Trophoblast cell (in vitro differentiated cells and primary cell): ENCODE results near the gene TMEM232. TPM values are rescaled to one million over a fixed set of nuclear protein-coding genes. Genes with fewer than 3 reads are reported as not detected.

ENCODE experiments used
- DNase-seq, 2 donors: peaks; one replicate each; pipeline ENCODE4 v3.0.0-alpha.2; 2016
- H2AFZ ChIP-seq: 2 replicates; pipeline ENCODE4 v1.6.1; 2013; ENCODE audit warnings: low read length, moderate library complexity, mild to moderate bottlenecking; ENCODE audit not compliant: insufficient read depth, poor library complexity
- H2AK5ac ChIP-seq: 2 replicates; pipeline ENCODE4 v1.6.1; 2013; ENCODE audit warnings: mild to moderate bottlenecking, low read length
- H2BK120ac ChIP-seq: 2 replicates; pipeline ENCODE4 v1.6.1; 2013; ENCODE audit warnings: low read length, mild to moderate bottlenecking, moderate library complexity; ENCODE audit not compliant: insufficient read depth, poor library complexity
- H2BK12ac ChIP-seq: 2 replicates; pipeline ENCODE4 v1.6.1; 2013; ENCODE audit warnings: mild to moderate bottlenecking, low read length, moderate library complexity
- H2BK5ac ChIP-seq: 2 replicates; pipeline ENCODE4 v1.6.1; 2013; ENCODE audit warnings: low read length, low read depth, moderate library complexity, mild to moderate bottlenecking; ENCODE audit not compliant: poor library complexity
- H3K14ac ChIP-seq: 2 replicates; pipeline ENCODE4 v1.6.1; 2013; ENCODE audit warnings: mild to moderate bottlenecking, low read length
- H3K18ac ChIP-seq: 2 replicates; pipeline ENCODE4 v1.6.1; 2013; ENCODE audit warnings: mild to moderate bottlenecking, low read length
- H3K23ac ChIP-seq: 2 replicates; pipeline ENCODE4 v1.6.1; 2013; ENCODE audit warnings: low read length
- H3K27ac ChIP-seq: 2 replicates; pipeline ENCODE4 v1.5.1; 2013; ENCODE audit warnings: low read depth, mild to moderate bottlenecking, inconsistent platforms, low read length, moderate library complexity
- H3K27me3 ChIP-seq: 2 replicates; pipeline ENCODE4 v1.6.1; 2013; ENCODE audit warnings: inconsistent platforms, mild to moderate bottlenecking, low read length, moderate library complexity; ENCODE audit not compliant: insufficient read depth
- H3K36me3 ChIP-seq, 2 experiments: 1 replicate in 1 of 2; 2 replicates in 1 of 2; pipeline ENCODE4 v1.6.1; 2013; ENCODE audit warnings: low read length in 2 of 2, mild to moderate bottlenecking in 2 of 2, moderate library complexity in 1 of 2; ENCODE audit not compliant: insufficient read depth in 2 of 2, control insufficient read depth in 1 of 2
- H3K4ac ChIP-seq: 2 replicates; pipeline ENCODE4 v1.6.1; 2013; ENCODE audit warnings: low read depth, mild to moderate bottlenecking, low read length, moderate library complexity
- H3K4me1 ChIP-seq, 2 experiments: 1 replicate in 1 of 2; 2 replicates in 1 of 2; pipeline ENCODE4 v1.6.1; 2013; ENCODE audit warnings: low read length in 2 of 2, mild to moderate bottlenecking in 2 of 2, moderate library complexity in 1 of 2; ENCODE audit not compliant: insufficient read depth in 2 of 2, control insufficient read depth in 1 of 2
- H3K4me2 ChIP-seq: 2 replicates; pipeline ENCODE4 v1.6.1; 2013; ENCODE audit warnings: inconsistent platforms, mild to moderate bottlenecking, low read length, moderate library complexity
- H3K4me3 ChIP-seq: 2 replicates; pipeline ENCODE4 v1.5.1; 2013; ENCODE audit warnings: mild to moderate bottlenecking, low read depth, low read length, inconsistent platforms
- H3K79me1 ChIP-seq: one replicate; pipeline ENCODE4 v1.6.1; 2013; ENCODE audit warnings: low read length
- H3K79me2 ChIP-seq: 2 replicates; pipeline ENCODE4 v1.6.1; 2013; ENCODE audit warnings: low read length, mild to moderate bottlenecking; ENCODE audit not compliant: control insufficient read depth, insufficient read depth, poor library complexity
- H3K9ac ChIP-seq: 2 replicates; pipeline ENCODE4 v1.6.1; 2013; ENCODE audit warnings: mild to moderate bottlenecking, low read length
- H3K9me3 ChIP-seq: 2 replicates; pipeline ENCODE4 v1.6.1; 2013; ENCODE audit warnings: low read depth, mild to moderate bottlenecking, control low read depth, inconsistent platforms, low read length; ENCODE audit not compliant: insufficient read depth
- H4K12ac ChIP-seq: 2 replicates; pipeline ENCODE4 v1.6.1; 2013; ENCODE audit warnings: low read depth, mild to moderate bottlenecking, low read length, moderate library complexity
- H4K8ac ChIP-seq: 2 replicates; pipeline ENCODE4 v1.6.1; 2013; ENCODE audit warnings: low read depth, mild to moderate bottlenecking, low read length, moderate library complexity
- H4K91ac ChIP-seq: one replicate; pipeline ENCODE4 v1.6.1; 2013; ENCODE audit warnings: low read depth, mild to moderate bottlenecking, low read length, moderate library complexity
- WGBS: extraction: QIAGEN DNeasy Blood & Tissue Kit; methylation state at CpG from one replicate; pipeline ENCODE4 v1.1.7; 2013; ENCODE audit warnings: missing lambda C conversion rate; ENCODE audit not compliant: insufficient read length, insufficient coverage; ENCODE audit errors: extremely low coverage; 5-methylcytosine and 5-hydroxymethylcytosine counted together
- polyA plus RNA-seq: library from polyadenylated mRNA; stranded (reverse); fragments of 200-250 nt; gene quantifications from 2 replicates; pipeline ENCODE4 v1.2.3, GENCODE V29; 2013

TMEM232 gene
- 0.65 and 0.93 TPM in 2 replicates for polyA plus RNA-seq

DNA sequence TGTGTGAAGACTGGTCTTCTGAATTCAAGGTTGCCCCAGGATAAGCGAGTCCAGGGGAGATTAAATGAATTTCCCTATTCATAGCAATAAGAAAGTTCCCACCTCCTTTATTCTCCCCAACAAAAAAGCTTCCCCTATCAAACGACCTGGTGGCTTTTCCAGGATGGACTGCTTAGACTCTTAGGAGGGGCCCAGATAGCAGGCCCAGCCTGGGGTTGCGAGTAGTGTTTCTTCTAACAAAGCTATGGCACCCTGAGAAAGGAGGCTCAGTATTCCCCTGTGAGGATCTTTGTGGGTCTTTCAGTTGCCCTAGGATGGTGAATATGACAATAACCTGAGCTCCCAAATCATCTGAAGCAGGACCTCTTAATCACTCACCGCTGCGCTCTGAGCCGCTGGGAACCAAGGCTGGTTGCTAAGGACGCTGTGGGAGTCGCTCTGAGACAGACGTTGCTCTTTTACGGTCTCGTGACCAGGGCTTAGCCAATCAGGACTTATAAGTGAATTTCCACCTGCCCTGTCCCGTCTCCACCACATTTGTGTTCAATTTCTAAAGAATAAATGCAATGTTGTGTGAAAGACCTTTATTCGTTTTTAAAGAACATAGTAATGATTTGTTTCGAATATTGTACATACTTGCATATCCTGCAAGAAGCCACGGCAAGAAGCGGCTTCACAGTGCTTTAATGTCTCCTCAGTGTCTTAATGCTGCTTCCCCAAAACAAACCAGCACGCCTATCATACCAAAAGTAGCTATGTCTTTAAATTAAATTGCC, at the start of gene TMEM232:
Gene TMEM232 (minus strand): TSS at position 423 of the 776 bp plus-strand sequence. CDS start 59,319 bp downstream, outside the sequence.
- no peak within 1 kb of the TSS for H2BK12ac ChIP-seq
- no peak within 1 kb of the TSS for H3K4me3 ChIP-seq
- peak; percentile 77 to 90 for DNase-seq
- H3K79me1 ChIP-seq: no peaks in the 10 kb centered on the region
- no peak within 1 kb of the TSS for H3K18ac ChIP-seq
- no peak within 1 kb of the TSS for H3K23ac ChIP-seq
- no peak within 1 kb of the TSS for H2BK120ac ChIP-seq
- no peaks in the 10 kb centered on the region for H3K4me1 ChIP-seq
- no peaks in the 10 kb centered on the region for H3K36me3 ChIP-seq
- no peak within 1 kb of the TSS for H3K4ac ChIP-seq
- H3K9ac ChIP-seq: peak within 1 kb of the TSS; percentile 53
- H3K9me3 ChIP-seq: peaks cover 3% of the 10 kb centered on the region
- H4K91ac ChIP-seq: no peak within 1 kb of the TSS
- H3K27ac ChIP-seq: no peak within 1 kb of the TSS
- no peaks in the 10 kb centered on the region for H3K27me3 ChIP-seq
- WGBS: no CpG with 5 or more reads among the region's 17 CpGs
- no peak within 1 kb of the TSS for H4K12ac ChIP-seq
- no peaks in the 10 kb centered on the region for H3K79me2 ChIP-seq
- H3K14ac ChIP-seq: no peak within 1 kb of the TSS
- H4K8ac ChIP-seq: no peak within 1 kb of the TSS
- H2AFZ ChIP-seq: no peak within 1 kb of the TSS
- H2BK5ac ChIP-seq: no peak within 1 kb of the TSS
- H2AK5ac ChIP-seq: no peak within 1 kb of the TSS
- peak within 1 kb of the TSS; percentile 92 for H3K4me2 ChIP-seq

DNA sequence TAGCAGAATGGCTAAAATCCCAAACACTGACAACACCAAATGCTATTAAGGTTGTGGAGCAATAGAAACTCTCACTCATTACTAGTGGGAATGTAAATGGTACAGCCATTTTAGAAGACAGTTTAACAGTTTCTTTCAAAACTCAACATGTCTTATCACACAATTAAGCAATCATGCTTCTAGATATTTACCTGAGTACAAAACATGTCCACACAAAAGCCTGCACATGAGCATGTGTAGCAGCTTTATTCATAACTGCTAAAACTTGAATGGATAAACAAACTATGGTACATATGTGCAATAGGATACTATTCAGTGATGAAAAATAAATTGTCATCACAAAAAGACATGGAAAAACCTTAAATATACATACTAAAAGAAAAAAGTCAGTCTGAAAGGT, 43.8 kb upstream of the TMEM232 start:
- Histone ChIP-seq H2AK5ac (no peak overlapping the region), H4K8ac (no peak overlapping the region), H3K9ac (no peak overlapping the region), H3K36me3 (no peaks in the 10 kb centered on the region), H3K4me1 (no peaks in the 10 kb centered on the region), H4K12ac (no peak overlapping the region), H3K79me2 (no peaks in the 10 kb centered on the region), H3K79me1 (no peaks in the 10 kb centered on the region), H3K23ac (no peak overlapping the region), H3K27me3 (no peaks in the 10 kb centered on the region), H2BK5ac (no peak overlapping the region), H3K14ac (no peak overlapping the region), H3K18ac (no peak overlapping the region), H3K27ac (no peak overlapping the region), H2BK12ac (no peak overlapping the region), H3K4me3 (no peak overlapping the region), H3K4me2 (no peak overlapping the region), H3K9me3 (no peaks in the 10 kb centered on the region), H2AFZ (no peak overlapping the region), H4K91ac (no peak overlapping the region), H3K4ac (no peak overlapping the region), H2BK120ac (no peak overlapping the region)
- DNase-seq: no peak

DNA sequence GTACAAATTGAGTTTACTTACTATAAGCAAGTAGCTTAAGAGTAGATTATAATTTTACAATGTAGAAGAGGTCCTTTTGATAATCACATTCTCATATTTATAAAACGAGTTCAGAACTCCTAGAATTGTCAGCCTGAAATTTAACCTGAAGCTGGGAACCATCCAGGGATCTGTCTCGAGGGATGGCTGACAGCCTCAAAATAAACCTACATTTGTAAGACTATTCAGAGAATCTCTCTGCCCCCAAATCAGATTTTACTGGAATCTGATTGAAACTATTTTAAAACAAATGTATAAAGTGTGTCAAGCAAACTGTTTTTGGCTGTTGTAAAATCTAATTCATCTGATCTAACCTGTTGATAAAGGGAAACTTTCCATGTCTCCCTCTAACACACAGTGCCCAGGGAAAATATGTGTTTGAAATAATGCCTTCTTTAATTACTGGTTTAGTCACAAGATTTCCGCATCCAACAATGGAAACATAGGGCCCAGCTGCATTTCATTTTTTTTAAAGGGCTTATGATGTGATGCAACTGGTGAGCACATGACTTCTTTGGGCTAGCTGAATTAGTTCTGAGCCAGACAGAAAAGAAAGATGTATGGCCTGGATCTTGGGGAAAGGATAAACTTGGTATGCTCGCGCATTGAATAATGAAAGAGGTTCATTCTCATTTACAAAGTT, 42.7 kb upstream of the TMEM232 start:
- H3K9me3 ChIP-seq: no peaks in the 10 kb centered on the region
- H3K79me1 ChIP-seq: no peaks in the 10 kb centered on the region
- no CpG with 5 or more reads among the region's 5 CpGs for WGBS
- no peak overlapping the region for H3K9ac ChIP-seq
- H2BK120ac ChIP-seq: no peak overlapping the region
- no peaks in the 10 kb centered on the region for H3K79me2 ChIP-seq
- no peak overlapping the region for H2AK5ac ChIP-seq
- no peak overlapping the region for H2AFZ ChIP-seq
- no peak overlapping the region for H4K12ac ChIP-seq
- no peak overlapping the region for H2BK5ac ChIP-seq
- H3K27me3 ChIP-seq: no peaks in the 10 kb centered on the region
- H3K18ac ChIP-seq: no peak overlapping the region
- no peaks in the 10 kb centered on the region for H3K4me1 ChIP-seq
- H4K8ac ChIP-seq: no peak overlapping the region
- H3K4me3 ChIP-seq: no peak overlapping the region
- H4K91ac ChIP-seq: no peak overlapping the region
- H3K14ac ChIP-seq: no peak overlapping the region
- H3K36me3 ChIP-seq: no peaks in the 10 kb centered on the region
- peak in 1 of 2 donors; percentile 29 for DNase-seq
- H3K4ac ChIP-seq: no peak overlapping the region
- H3K27ac ChIP-seq: no peak overlapping the region
- no peak overlapping the region for H3K23ac ChIP-seq
- H3K4me2 ChIP-seq: no peak overlapping the region
- no peak overlapping the region for H2BK12ac ChIP-seq

- no peak overlapping the region for H3K14ac ChIP-seq
- no peak overlapping the region for H2AK5ac ChIP-seq
- no peak overlapping the region for H3K9ac ChIP-seq
- no peak overlapping the region for H2BK120ac ChIP-seq
- 100% methylated on average over 1 of the region's 4 CpGs for WGBS
- DNase-seq: no peak
- H4K8ac ChIP-seq: no peak overlapping the region
- no peak overlapping the region for H3K27ac ChIP-seq
- H3K4me1 ChIP-seq: no peaks in the 10 kb centered on the region
- H3K79me1 ChIP-seq: no peaks in the 10 kb centered on the region
- no peaks in the 10 kb centered on the region for H3K9me3 ChIP-seq
- H2AFZ ChIP-seq: no peak overlapping the region
- H4K91ac ChIP-seq: no peak overlapping the region
- H3K18ac ChIP-seq: no peak overlapping the region
- H3K23ac ChIP-seq: no peak overlapping the region
- no peaks in the 10 kb centered on the region for H3K27me3 ChIP-seq
- no peaks in the 10 kb centered on the region for H3K36me3 ChIP-seq
- no peak overlapping the region for H3K4me2 ChIP-seq
- H3K4me3 ChIP-seq: no peak overlapping the region
- no peak overlapping the region for H3K4ac ChIP-seq
- H3K79me2 ChIP-seq: no peaks in the 10 kb centered on the region
- no peak overlapping the region for H4K12ac ChIP-seq
- H2BK5ac ChIP-seq: no peak overlapping the region
- H2BK12ac ChIP-seq: no peak overlapping the region
Observed at GRCh38 chr5:110768138-110768860, 41.8 kb upstream of the TMEM232 start.
